ENCODE results near the gene DYNC1LI2. TPM values are rescaled to one million over a fixed set of nuclear protein-coding genes. Genes with fewer than 3 reads are reported as not detected.

DYNC1LI2 gene
- total RNA-seq, 1 experiment from 2014 or later: 94.2 TPM

DNA sequence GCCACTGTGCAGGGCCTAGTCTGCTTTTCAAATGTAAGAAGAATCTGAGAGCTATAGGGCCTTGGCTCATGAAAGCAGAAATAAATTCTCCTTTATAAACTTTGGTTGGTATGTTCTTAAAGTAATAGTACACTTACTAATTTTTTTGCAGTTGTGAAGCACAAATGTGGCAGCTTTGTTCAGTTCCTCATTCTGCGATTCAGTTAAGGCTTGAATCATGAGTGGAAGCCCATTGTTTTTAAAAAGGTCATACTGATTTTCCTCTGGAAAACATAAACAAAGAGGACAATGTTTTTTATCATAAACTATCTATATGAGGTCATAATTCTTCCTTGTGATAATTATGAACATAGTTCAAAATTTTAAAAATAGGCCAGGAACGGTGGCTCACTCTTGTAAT is 23.6 kb upstream of the DYNC1LI2 start:
- Histone ChIP-seq H3K18ac (ENCODE audit: insufficient read length, low read depth, low read length) (no peak overlapping the region), H4K20me1 (ENCODE audit: control insufficient read depth, insufficient read depth, insufficient read length) (no peaks in the 10 kb centered on the region), H3K9ac (ENCODE audit: extremely low read depth, insufficient read length, low read length) (no peak overlapping the region), H4K5ac (ENCODE audit: insufficient read length, low read depth, low read length) (no peak overlapping the region), H2BK20ac (ENCODE audit: low read depth, low read length, poor library complexity, severe bottlenecking) (no peak overlapping the region), H2AK5ac (ENCODE audit: insufficient read length, low read length) (no peak overlapping the region), H3K27ac (ENCODE audit: insufficient read length, low read depth, low read length) (no peak overlapping the region), H3K23ac (ENCODE audit: insufficient read length, low read depth, low read length) (no peak overlapping the region), H3T11ph (ENCODE audit: low read length) (no peak overlapping the region), H3K4me2 (ENCODE audit: insufficient read depth, insufficient read length, low read length) (no peak overlapping the region), H3K23me2 (ENCODE audit: insufficient read length, low read depth, low read length, poor library complexity, severe bottlenecking) (no peaks in the 10 kb centered on the region), H4K91ac (ENCODE audit: insufficient read length, low read depth, low read length) (no peak overlapping the region), H2BK15ac (ENCODE audit: low read depth, low read length) (no peak overlapping the region), H2BK120ac (ENCODE audit: low read depth, low read length, poor library complexity, severe bottlenecking) (no peak overlapping the region), H3K4me1 (ENCODE audit: insufficient read depth, low read length) (no peaks in the 10 kb centered on the region), H3K79me1 (ENCODE audit: insufficient read depth, low read depth, low read length, poor library complexity, severe bottlenecking) (no peaks in the 10 kb centered on the region), H2BK12ac (ENCODE audit: insufficient read length, low read depth, low read length) (no peak overlapping the region), H2BK5ac (ENCODE audit: insufficient read length, low read length) (no peak overlapping the region), H4K8ac (replicated peaks; ENCODE audit: insufficient read length, low read depth, low read length) (no peak overlapping the region), H3K4ac (ENCODE audit: low read depth, low read length) (no peak overlapping the region), H3K14ac (ENCODE audit: insufficient read depth, low read length) (no peak overlapping the region), H3K9me3 (ENCODE audit: control insufficient read depth, low read depth, low read length) (no peaks in the 10 kb centered on the region), H3K79me2 (ENCODE audit: insufficient read depth, low read length) (no peaks in the 10 kb centered on the region), H3K27me3 (ENCODE audit: insufficient read depth, low read length) (no peaks in the 10 kb centered on the region), H3K56ac (ENCODE audit: insufficient read length, low read depth, low read length) (no peak overlapping the region), H2AFZ (ENCODE audit: low read length) (no peak overlapping the region)
- no peak overlapping the region for H3K4me3 Mint-ChIP-seq
- no peak overlapping the region for H3K27ac Mint-ChIP-seq
- no peak for TF ChIP-seq CTCF (conservative IDR thresholded peaks at IDR 0.05)
- H3K36me3 Mint-ChIP-seq (ENCODE audit: insufficient read depth in 1 of 3, low read depth in 3 of 3): no peaks in the 10 kb centered on the region
- DNase-seq: no peak
- H3K4me1 Mint-ChIP-seq: no peaks in the 10 kb centered on the region
- WGBS (ENCODE audit: extremely low coverage, insufficient read length, low lambda C conversion rate): no CpG with 5 or more reads among the region's 2 CpGs
- no peaks in the 10 kb centered on the region for H3K27me3 Mint-ChIP-seq (ENCODE audit: low read depth)
- no peaks in the 10 kb centered on the region for H3K9me3 Mint-ChIP-seq
